ENCODE measurements around the gene TNRC6B. TPM values are rescaled to one million over a fixed set of nuclear protein-coding genes. Genes with fewer than 3 reads are reported as not detected.

TNRC6B gene
- total RNA-seq, 1 experiment from 2014 or later: 52.2 TPM

GRCh38 chr22:40305625-40306024, 127.9 kb downstream of the TNRC6B start:
- Histone ChIP-seq H3K4me3 (ENCODE audit: low read depth, low read length, poor library complexity, severe bottlenecking) (no peak overlapping the region), H3K27me3 (replicated peaks; ENCODE audit: insufficient read depth, low read depth, low read length, poor library complexity) (no peaks in the 10 kb centered on the region), H3K36me3 (ENCODE audit: insufficient read depth, low read length, poor library complexity, severe bottlenecking) (peaks cover 40% of the 10 kb centered on the region), H3K4me1 (ENCODE audit: insufficient read depth, low read length, poor library complexity, severe bottlenecking) (no peaks in the 10 kb centered on the region), H3K9me3 (ENCODE audit: low read depth, low read length, poor library complexity, severe bottlenecking) (no peaks in the 10 kb centered on the region), H3K27ac (ENCODE audit: low read depth, low read length, poor library complexity, severe bottlenecking) (no peak overlapping the region)
- POLR2A ChIA-PET (ENCODE audit: low non-redundant PET): no interaction called here
- TF ChIP-seq CTCF (conservative IDR thresholded peaks at IDR 0.05; ENCODE audit: low read depth, low read length) (no peak), EZH2 (IDR thresholded peaks at IDR 0.05; ENCODE audit: borderline replicate concordance, low read depth, low read length, poor library complexity, severe bottlenecking) (no peak)
- intact Hi-C loops (cut with micrococcal nuclease; ENCODE audit: unreplicated experiment): no loop called here
- no TSS peak for BruUV-seq (replicated peaks)
- CTCF ChIA-PET: no interaction called here
- no peak for DNase-seq (ENCODE audit: low spot score)

DNA sequence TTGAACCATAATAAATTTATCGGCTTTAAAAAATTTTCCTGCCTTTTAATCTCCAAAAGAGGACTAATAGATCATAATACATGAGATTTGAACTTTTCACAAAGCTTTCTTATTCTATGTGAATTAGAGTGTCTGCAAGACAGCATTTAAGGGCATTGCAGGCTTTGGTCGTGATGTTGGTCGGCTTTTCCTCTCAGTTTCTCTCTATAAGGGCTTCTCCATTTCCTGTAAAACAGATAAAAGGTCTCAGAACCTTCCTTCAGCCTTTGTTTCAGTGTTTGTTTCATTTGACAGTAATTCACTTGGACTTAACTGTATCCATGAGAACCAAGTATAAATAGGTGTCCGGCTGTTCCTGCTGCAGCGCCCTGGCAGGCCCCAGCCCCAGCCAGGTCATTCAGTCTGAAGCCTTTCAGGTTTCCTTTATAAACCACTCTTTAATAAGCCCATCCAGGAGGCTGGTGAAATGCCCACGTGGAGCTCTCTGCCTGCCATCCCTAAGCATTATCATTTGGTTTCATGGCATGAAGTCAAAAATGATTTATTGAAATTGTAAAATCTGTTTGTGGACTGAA, 131.4 kb downstream of the TNRC6B start:
- no peaks in the 10 kb centered on the region for H3K4me1 ChIP-seq (ENCODE audit: insufficient read depth, low read length, poor library complexity, severe bottlenecking)
- no peak for DNase-seq (ENCODE audit: low spot score)
- H3K4me3 ChIP-seq (ENCODE audit: low read depth, low read length, poor library complexity, severe bottlenecking): no peak overlapping the region
- intact Hi-C loops (cut with micrococcal nuclease; ENCODE audit: unreplicated experiment): no loop called here
- POLR2A ChIA-PET (ENCODE audit: low non-redundant PET): no interaction called here
- peaks cover 51% of the 10 kb centered on the region for H3K36me3 ChIP-seq (ENCODE audit: insufficient read depth, low read length, poor library complexity, severe bottlenecking)
- no TSS peak for BruUV-seq (replicated peaks)
- no peak overlapping the region for H3K27ac ChIP-seq (ENCODE audit: low read depth, low read length, poor library complexity, severe bottlenecking)
- H3K9me3 ChIP-seq (ENCODE audit: low read depth, low read length, poor library complexity, severe bottlenecking): no peaks in the 10 kb centered on the region
- no peaks in the 10 kb centered on the region for H3K27me3 ChIP-seq (replicated peaks; ENCODE audit: insufficient read depth, low read depth, low read length, poor library complexity)
- TF ChIP-seq EZH2 (IDR thresholded peaks at IDR 0.05; ENCODE audit: borderline replicate concordance, low read depth, low read length, poor library complexity, severe bottlenecking) (no peak), CTCF (conservative IDR thresholded peaks at IDR 0.05; ENCODE audit: low read depth, low read length) (no peak)
- CTCF ChIA-PET: no interaction called here

- DNase-seq (ENCODE audit: low spot score): no peak
- TF ChIP-seq EZH2 (IDR thresholded peaks at IDR 0.05; ENCODE audit: borderline replicate concordance, low read depth, low read length, poor library complexity, severe bottlenecking): no peak
- no peak for TF ChIP-seq CTCF (conservative IDR thresholded peaks at IDR 0.05; ENCODE audit: low read depth, low read length)
- no peaks in the 10 kb centered on the region for H3K4me1 ChIP-seq (ENCODE audit: insufficient read depth, low read length, poor library complexity, severe bottlenecking)
- H3K4me3 ChIP-seq (ENCODE audit: low read depth, low read length, poor library complexity, severe bottlenecking): no peak overlapping the region
- no peaks in the 10 kb centered on the region for H3K9me3 ChIP-seq (ENCODE audit: low read depth, low read length, poor library complexity, severe bottlenecking)
- intact Hi-C loops (cut with micrococcal nuclease; ENCODE audit: unreplicated experiment): no loop called here
- H3K27ac ChIP-seq (ENCODE audit: low read depth, low read length, poor library complexity, severe bottlenecking): no peak overlapping the region
- H3K27me3 ChIP-seq (replicated peaks; ENCODE audit: insufficient read depth, low read depth, low read length, poor library complexity): no peaks in the 10 kb centered on the region
- POLR2A ChIA-PET (ENCODE audit: low non-redundant PET): interaction anchor here (0.6 kb wide), 1 partner anchor 54 kb away, joined by 3 read pairs; no protein-coding TSS in a partner anchor
- BruUV-seq (replicated peaks): no TSS peak
- CTCF ChIA-PET: no interaction called here
- peaks cover 57% of the 10 kb centered on the region for H3K36me3 ChIP-seq (ENCODE audit: insufficient read depth, low read length, poor library complexity, severe bottlenecking)
Measured at GRCh38 chr22:40309631-40310030, 131.9 kb downstream of the TNRC6B start.
